Neural progenitor cell (in vitro differentiated cells): Measurements from ENCODE around the gene PLA2G1B. TPM values are rescaled to one million over a fixed set of nuclear protein-coding genes. Genes with fewer than 3 reads are reported as not detected.
"Not testable (repeated sequence)": the region's sequence is repeated elsewhere in the genome, so short reads cannot be mapped to it uniquely, and the experiment has no call there.

Experiments
- DNase-seq: peaks from one replicate; pipeline ENCODE4 v3.0.0-alpha.2; 2016; ENCODE audit warnings: low spot score
- H2AFZ ChIP-seq: fragments of 200-600 bp; sonication (generic); replicated peaks from 2 replicates; pipeline ENCODE4 v1.6.1; 2016; ENCODE audit warnings: antibody characterized with exemption
- H3F3A ChIP-seq: fragments of 200-600 bp; sonication (generic); 2 replicates; pipeline ENCODE4 v1.6.1; 2016; ENCODE audit warnings: antibody characterized with exemption, low read depth
- H3K27ac ChIP-seq: fragments of 200-600 bp; sonication (generic); 2 replicates; pipeline ENCODE4 v1.5.1; 2016; ENCODE audit warnings: mild to moderate bottlenecking
- H3K27me3 ChIP-seq: fragments of 200-600 bp; sonication (generic); 2 replicates; pipeline ENCODE4 v1.6.1; 2016; ENCODE audit warnings: mild to moderate bottlenecking, moderate library complexity
- H3K36me3 ChIP-seq: fragments of 200-600 bp; sonication (generic); 2 replicates; pipeline ENCODE4 v1.5.1; 2016
- H3K4me1 ChIP-seq: fragments of 200-600 bp; sonication (generic); 2 replicates; pipeline ENCODE4 v1.6.1; 2016; ENCODE audit warnings: mixed run types
- H3K4me2 ChIP-seq: fragments of 200-600 bp; sonication (generic); 2 replicates; pipeline ENCODE4 v1.6.1; 2016
- H3K4me3 ChIP-seq: fragments of 200-600 bp; sonication (generic); 2 replicates; pipeline ENCODE4 v1.5.1; 2016
- H3K79me2 ChIP-seq: fragments of 200-600 bp; sonication (generic); 2 replicates; pipeline ENCODE4 v1.6.1; 2016; ENCODE audit warnings: low read depth
- H3K9ac ChIP-seq: fragments of 200-600 bp; sonication (generic); 2 replicates; pipeline ENCODE4 v1.6.1; 2016
- H3K9me3 ChIP-seq: fragments of 200-600 bp; sonication (generic); 2 replicates; pipeline ENCODE4 v1.5.1; 2016; ENCODE audit warnings: low read depth
- H4K20me1 ChIP-seq: fragments of 200-600 bp; sonication (generic); 2 replicates; pipeline ENCODE4 v1.6.1; 2016; ENCODE audit warnings: low read depth
- H3K27ac Mint-ChIP-seq: 3 replicates; pipeline ENCODE4 v1.8.0; 2021; ENCODE audit warnings: mixed read lengths
- H3K27me3 Mint-ChIP-seq: 2 replicates; pipeline ENCODE4 v1.8.0; 2022; ENCODE audit warnings: low read depth, mild to moderate bottlenecking, inconsistent platforms, moderate library complexity, mixed read lengths; ENCODE audit not compliant: insufficient read depth
- H3K36me3 Mint-ChIP-seq: 3 replicates; pipeline ENCODE4 v1.8.0; 2021; ENCODE audit warnings: mixed read lengths
- H3K4me1 Mint-ChIP-seq: 3 replicates; pipeline ENCODE4 v1.8.0; 2021; ENCODE audit warnings: mixed read lengths
- H3K4me3 Mint-ChIP-seq: 3 replicates; pipeline ENCODE4 v1.8.0; 2021; ENCODE audit warnings: mild to moderate bottlenecking, moderate library complexity, mixed read lengths
- H3K9me3 Mint-ChIP-seq: 3 replicates; pipeline ENCODE4 v1.8.0; 2020; ENCODE audit warnings: mixed read lengths
- CTCF ChIP-seq: fragments of 200-600 bp; sonication (generic); IDR thresholded peaks from 2 replicates; pipeline ENCODE4 v1.5.1; 2017; ENCODE audit warnings: antibody characterized with exemption, mild to moderate bottlenecking
- EZH2 ChIP-seq: fragments of 200-600 bp; sonication (generic); IDR thresholded peaks from 2 replicates; pipeline ENCODE4 v1.6.1; 2017; ENCODE audit warnings: antibody characterized with exemption, mild to moderate bottlenecking, moderate library complexity
- EZH2phosphoT487 ChIP-seq: fragments of 200-600 bp; sonication (generic); IDR thresholded peaks from 2 replicates; pipeline ENCODE4 v1.6.1; 2017; ENCODE audit warnings: antibody characterized with exemption
- total RNA-seq: library from RNA; depleted of rRNA; stranded (reverse); fragments of >200 nt; gene quantifications from 2 replicates; pipeline ENCODE4 v1.2.3, GENCODE V29; 2015; ENCODE audit warnings: low replicate concordance

The PLA2G1B gene
- total RNA-seq, 1 donor from 2014 or later = not detected

GRCh38 chr12:120335447-120335846 is 7.9 kb upstream of the PLA2G1B start:
- not testable (repeated sequence) for H3K4me2 ChIP-seq, H3K79me2 ChIP-seq, H2AFZ ChIP-seq, H3K4me1 Mint-ChIP-seq, H3K4me1 ChIP-seq, H4K20me1 ChIP-seq, H3K27ac ChIP-seq, H3K4me3 Mint-ChIP-seq, H3K9me3 ChIP-seq, H3K4me3 ChIP-seq, H3K36me3 ChIP-seq, H3K27ac Mint-ChIP-seq, H3K27me3 ChIP-seq, H3K36me3 Mint-ChIP-seq, H3K9ac ChIP-seq, H3F3A ChIP-seq
- peaks cover 31% of the 10 kb centered on the region for H3K9me3 Mint-ChIP-seq
- TF ChIP-seq CTCF = peak; percentile 70
- peaks cover 12% of the 10 kb centered on the region for H3K27me3 Mint-ChIP-seq
- peak; percentile 73 for DNase-seq

GRCh38 chr12:120332523-120332922 is 4.9 kb upstream of the PLA2G1B start:
- Mint-ChIP-seq H3K4me3 (no peak overlapping the region), H3K9me3 (peaks cover 17% of the 10 kb centered on the region), H3K27me3 (peaks cover 8% of the 10 kb centered on the region), H3K4me1 (peaks cover 2% of the 10 kb centered on the region), H3K36me3 (peaks cover 7% of the 10 kb centered on the region), H3K27ac (no peak overlapping the region)
- DNase-seq = no peak
- TF ChIP-seq EZH2phosphoT487 = no peak
- no peak for TF ChIP-seq CTCF
- no peak for TF ChIP-seq EZH2
- H3K4me2 ChIP-seq = no peak overlapping the region
- no peaks in the 10 kb centered on the region for H4K20me1 ChIP-seq
- H3K79me2 ChIP-seq = no peaks in the 10 kb centered on the region
- H3K27me3 ChIP-seq = no peaks in the 10 kb centered on the region
- H3K4me1 ChIP-seq = no peaks in the 10 kb centered on the region
- H3K36me3 ChIP-seq = no peaks in the 10 kb centered on the region
- no peak overlapping the region for H3K4me3 ChIP-seq
- no peak overlapping the region for H2AFZ ChIP-seq
- peaks cover 3% of the 10 kb centered on the region for H3K9me3 ChIP-seq
- H3F3A ChIP-seq = no peaks in the 10 kb centered on the region
- H3K9ac ChIP-seq = no peak overlapping the region
- H3K27ac ChIP-seq = no peak overlapping the region

- no peaks in the 10 kb centered on the region for H4K20me1 ChIP-seq
- H3K4me2 ChIP-seq = no peak overlapping the region
- H3K27me3 ChIP-seq = no peaks in the 10 kb centered on the region
- Mint-ChIP-seq H3K9me3 (peaks cover 13% of the 10 kb centered on the region), H3K27me3 (peaks cover 8% of the 10 kb centered on the region), H3K36me3 (peaks cover 3% of the 10 kb centered on the region), H3K4me1 (peaks cover 2% of the 10 kb centered on the region), H3K4me3 (no peak overlapping the region), H3K27ac (no peak overlapping the region)
- no peaks in the 10 kb centered on the region for H3K9me3 ChIP-seq
- H3K36me3 ChIP-seq = no peaks in the 10 kb centered on the region
- no peak overlapping the region for H3K9ac ChIP-seq
- no peaks in the 10 kb centered on the region for H3K79me2 ChIP-seq
- no peak overlapping the region for H3K4me3 ChIP-seq
- DNase-seq = no peak
- no peak for TF ChIP-seq EZH2
- no peaks in the 10 kb centered on the region for H3K4me1 ChIP-seq
- H3K27ac ChIP-seq = no peak overlapping the region
- H2AFZ ChIP-seq = no peak overlapping the region
- H3F3A ChIP-seq = no peaks in the 10 kb centered on the region
These were observed 4.5 kb upstream of the PLA2G1B start for GRCh38 chr12:120332041-120332440.

GRCh38 chr12:120331390-120331789 is 3.8 kb upstream of the PLA2G1B start:
- Histone ChIP-seq H3K27me3 (peaks cover under 1% of the 10 kb centered on the region), H3K79me2 (no peaks in the 10 kb centered on the region), H3K9me3 (no peaks in the 10 kb centered on the region), H3K27ac (no peak overlapping the region), H3K36me3 (no peaks in the 10 kb centered on the region), H3K9ac (no peak overlapping the region), H2AFZ (no peak overlapping the region), H3K4me3 (no peak overlapping the region), H4K20me1 (no peaks in the 10 kb centered on the region), H3F3A (no peaks in the 10 kb centered on the region), H3K4me2 (no peak overlapping the region), H3K4me1 (no peaks in the 10 kb centered on the region)
- Mint-ChIP-seq H3K4me1 (peaks cover 2% of the 10 kb centered on the region), H3K27ac (no peak overlapping the region), H3K36me3 (no peaks in the 10 kb centered on the region), H3K27me3 (peaks cover 8% of the 10 kb centered on the region), H3K9me3 (peaks cover 7% of the 10 kb centered on the region), H3K4me3 (no peak overlapping the region)
- TF ChIP-seq EZH2phosphoT487 = no peak
- TF ChIP-seq CTCF = no peak
- TF ChIP-seq EZH2 = no peak
- no peak for DNase-seq
